Liver (tissue), 9 donors: ENCODE data around the gene TSKU. TPM values are rescaled to one million over a fixed set of nuclear protein-coding genes. Genes with fewer than 3 reads are reported as not detected.

Source experiments
- DNase-seq: peaks from one replicate; pipeline ENCODE4 v3.0.0-alpha.2; 2017; ENCODE audit warnings: low spot score
- H3K27ac ChIP-seq, 2 donors: one replicate each; pipeline ENCODE4 v1.7.0; 2013; ENCODE audit warnings: inconsistent platforms in 2 of 2, low read length in 2 of 2, control low read depth in 1 of 2, low read depth in 1 of 2, mild to moderate bottlenecking in 1 of 2
- H3K27me3 ChIP-seq, 4 donors: one replicate each; pipeline versions ENCODE4 v1.6.1 to v1.7.0; 2013; ENCODE audit warnings: low read length in 3 of 4, inconsistent platforms in 1 of 4, mild to moderate bottlenecking in 1 of 4, moderate library complexity in 1 of 4; ENCODE audit not compliant: control insufficient read depth in 4 of 4, insufficient read depth in 4 of 4
- H3K36me3 ChIP-seq, 4 donors: one replicate each; pipeline versions ENCODE4 v1.6.1 to v1.7.0; 2013; ENCODE audit warnings: low read length in 3 of 4, mild to moderate bottlenecking in 3 of 4, low read depth in 1 of 4, moderate library complexity in 1 of 4; ENCODE audit not compliant: control insufficient read depth in 4 of 4, insufficient read depth in 3 of 4
- H3K4me1 ChIP-seq, 4 donors: one replicate each; pipeline versions ENCODE4 v1.6.1 to v1.7.0; 2013; ENCODE audit warnings: low read length in 3 of 4, mild to moderate bottlenecking in 3 of 4, moderate library complexity in 1 of 4; ENCODE audit not compliant: control insufficient read depth in 4 of 4, insufficient read depth in 4 of 4
- H3K4me3 ChIP-seq, 3 donors: one replicate each; pipeline versions ENCODE4 v1.6.1 to v1.7.0; 2013; ENCODE audit warnings: low read length in 3 of 3, control low read depth in 1 of 3, low read depth in 1 of 3, mild to moderate bottlenecking in 1 of 3
- H3K9ac ChIP-seq, 2 donors: one replicate each; pipeline ENCODE4 v1.7.0; 2013; ENCODE audit warnings: low read length in 2 of 2, mild to moderate bottlenecking in 2 of 2, moderate library complexity in 2 of 2, control low read depth in 1 of 2, low read depth in 1 of 2
- H3K9me3 ChIP-seq, 4 donors: one replicate each; pipeline versions ENCODE4 v1.6.1 to v1.7.0; 2013; ENCODE audit warnings: low read length in 3 of 4; ENCODE audit not compliant: control insufficient read depth in 4 of 4
- CTCF ChIP-seq: fragments of 150-350 bp; IDR thresholded peaks from 2 replicates; pipeline ENCODE4 v1.5.1; 2017; ENCODE audit warnings: improper control_type of control experiment, low read depth, low read length; ENCODE audit not compliant: missing input control
- EGR1 ChIP-seq, 2 donors: IDR thresholded peaks; 2 replicates each; pipeline ENCODE4 v1.6.1; 2016 to 2018; ENCODE audit warnings: antibody characterized with exemption in 2 of 2, low read depth in 2 of 2
- FOXA1 ChIP-seq: IDR thresholded peaks from 2 replicates; pipeline ENCODE4 v1.6.1; 2016; ENCODE audit warnings: antibody characterized with exemption
- FOXA2 ChIP-seq: IDR thresholded peaks from 2 replicates; pipeline ENCODE4 v1.6.1; 2016; ENCODE audit warnings: antibody characterized with exemption
- GABPA ChIP-seq, 2 donors: IDR thresholded peaks in 1 of 2; conservative IDR thresholded peaks in 1 of 2; 2 replicates each; pipeline ENCODE4 v1.6.1; 2016; ENCODE audit warnings: antibody characterized with exemption in 2 of 2, mild to moderate bottlenecking in 1 of 2, moderate library complexity in 1 of 2
- HNF4A ChIP-seq, 2 donors: conservative IDR thresholded peaks; 2 replicates each; pipeline ENCODE4 v1.6.1; 2016; ENCODE audit warnings: antibody characterized with exemption in 2 of 2, mild to moderate bottlenecking in 2 of 2
- HNF4G ChIP-seq: IDR thresholded peaks from 2 replicates; pipeline ENCODE4 v1.6.1; 2016; ENCODE audit warnings: antibody characterized with exemption
- JUND ChIP-seq, 2 donors: IDR thresholded peaks; 2 replicates each; pipeline ENCODE4 v1.6.1; 2016; ENCODE audit warnings: antibody characterized with exemption in 2 of 2
- MAX ChIP-seq: IDR thresholded peaks from 2 replicates; pipeline ENCODE4 v1.6.1; 2016; ENCODE audit warnings: antibody characterized with exemption
- NR2F2 ChIP-seq: IDR thresholded peaks from 2 replicates; pipeline ENCODE4 v1.6.1; 2016; ENCODE audit warnings: antibody characterized with exemption
- RAD21 ChIP-seq, 2 donors: IDR thresholded peaks; 2 replicates each; pipeline ENCODE4 v1.6.1; 2016; ENCODE audit warnings: antibody characterized with exemption in 2 of 2, mild to moderate bottlenecking in 2 of 2
- REST ChIP-seq: IDR thresholded peaks from 2 replicates; pipeline ENCODE4 v1.6.1; 2016; ENCODE audit warnings: antibody characterized with exemption, mild to moderate bottlenecking
- RXRA ChIP-seq, 2 donors: IDR thresholded peaks; 2 replicates each; pipeline ENCODE4 v1.6.1; 2017 to 2018; ENCODE audit warnings: antibody characterized with exemption in 2 of 2, mild to moderate bottlenecking in 1 of 2
- TAF1 ChIP-seq: conservative IDR thresholded peaks from 2 replicates; pipeline ENCODE4 v1.6.1; 2016; ENCODE audit warnings: antibody characterized with exemption, mild to moderate bottlenecking
- YY1 ChIP-seq: IDR thresholded peaks from 2 replicates; pipeline ENCODE4 v1.6.1; 2016; ENCODE audit warnings: antibody characterized with exemption, mild to moderate bottlenecking
- ZBTB33 ChIP-seq: IDR thresholded peaks from 2 replicates; pipeline ENCODE4 v1.6.1; 2016; ENCODE audit warnings: antibody characterized with exemption
- WGBS: extraction: QIAGEN DNeasy Blood & Tissue Kit; methylation state at CpG from one replicate; pipeline ENCODE4 v1.1.7; 2013; 5-methylcytosine and 5-hydroxymethylcytosine counted together
- polyA plus RNA-seq, 2 donors: library from polyadenylated mRNA; stranded (reverse) in 1 of 2; unstranded in 1 of 2; fragments of 200-250 nt in 1 of 2; fragments of >200 nt in 1 of 2; fragmentation: Nextera tagmentation in 1 of 2; extraction: Ambion mirVana in 1 of 2; gene quantifications; one replicate each; pipeline versions ENCODE4 v1.2.1 to v1.2.3, GENCODE V29; 2013 to 2015
- total RNA-seq, 2 donors: library from RNA; depleted of rRNA; stranded (reverse); fragments of >200 nt; gene quantifications; one replicate each; pipeline ENCODE4 v1.2.3, GENCODE V29; 2014
- donor health status: healthy.
- donor health status: healthy.
- donor health status: healthy.
- donor health status: healthy.
- donor health status: healthy.

Gene TSKU
- total and polyA plus RNA-seq, 4 donors = 3.3 to 492 (median 46.0) TPM

GRCh38 chr11:76811259-76811658, 28.1 kb downstream of the TSKU start:
- WGBS = 97% methylated on average over 4 of the region's 4 CpGs

More at GRCh38 chr11:76811259-76811658, 28.1 kb downstream of the TSKU start:
- no peaks in the 10 kb centered on the region for H3K36me3 ChIP-seq
- no peak overlapping the region for H3K4me3 ChIP-seq
- H3K9ac ChIP-seq = no peak overlapping the region
- DNase-seq = no peak
- peaks cover 0 to 15% (median 8%) of the 10 kb centered on the region in 4 donors for H3K4me1 ChIP-seq
- TF ChIP-seq JUND (IDR thresholded peaks at IDR 0.05) (no peak), YY1 (no peak), ZBTB33 (no peak), RXRA (IDR thresholded peaks at IDR 0.05) (no peak), HNF4A (conservative IDR thresholded peaks at IDR 0.05) (no peak), REST (no peak), EGR1 (IDR thresholded peaks at IDR 0.05; ENCODE audit: low read depth in 2 of 2) (no peak), MAX (no peak), FOXA1 (no peak), RAD21 (IDR thresholded peaks at IDR 0.05) (no peak), HNF4G (no peak), CTCF (no peak), TAF1 (no peak), NR2F2 (no peak), GABPA (IDR thresholded peaks at IDR 0.05 in 1 of 2, conservative IDR thresholded peaks at IDR 0.05 in 1 of 2) (no peak), FOXA2 (no peak)
- no peaks in the 10 kb centered on the region for H3K9me3 ChIP-seq
- no peaks in the 10 kb centered on the region for H3K27me3 ChIP-seq
- no peak overlapping the region for H3K27ac ChIP-seq
